ENCODE data around the gene LDHAL6A. TPM values are rescaled to one million over a fixed set of nuclear protein-coding genes. Genes with fewer than 3 reads are reported as not detected.

The LDHAL6A gene
- total and polyA plus RNA-seq, 7 donors, result 0.04 TPM; not detected in 6

GRCh38 chr11:18479063-18479462 lies 23.4 kb downstream of the LDHAL6A start:
- H3K27ac ChIP-seq, result no peak overlapping the region
- no peak for TF ChIP-seq EP300 (IDR thresholded peaks at IDR 0.05)
- no peak for TF ChIP-seq POLR2A (IDR thresholded peaks at IDR 0.05)
- TF ChIP-seq, protein P1, sequence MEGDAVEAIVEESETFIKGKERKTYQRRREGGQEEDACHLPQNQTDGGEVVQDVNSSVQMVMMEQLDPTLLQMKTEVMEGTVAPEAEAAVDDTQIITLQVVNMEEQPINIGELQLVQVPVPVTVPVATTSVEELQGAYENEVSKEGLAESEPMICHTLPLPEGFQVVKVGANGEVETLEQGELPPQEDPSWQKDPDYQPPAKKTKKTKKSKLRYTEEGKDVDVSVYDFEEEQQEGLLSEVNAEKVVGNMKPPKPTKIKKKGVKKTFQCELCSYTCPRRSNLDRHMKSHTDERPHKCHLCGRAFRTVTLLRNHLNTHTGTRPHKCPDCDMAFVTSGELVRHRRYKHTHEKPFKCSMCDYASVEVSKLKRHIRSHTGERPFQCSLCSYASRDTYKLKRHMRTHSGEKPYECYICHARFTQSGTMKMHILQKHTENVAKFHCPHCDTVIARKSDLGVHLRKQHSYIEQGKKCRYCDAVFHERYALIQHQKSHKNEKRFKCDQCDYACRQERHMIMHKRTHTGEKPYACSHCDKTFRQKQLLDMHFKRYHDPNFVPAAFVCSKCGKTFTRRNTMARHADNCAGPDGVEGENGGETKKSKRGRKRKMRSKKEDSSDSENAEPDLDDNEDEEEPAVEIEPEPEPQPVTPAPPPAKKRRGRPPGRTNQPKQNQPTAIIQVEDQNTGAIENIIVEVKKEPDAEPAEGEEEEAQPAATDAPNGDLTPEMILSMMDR (IDR thresholded peaks at IDR 0.05), result no peak
- TF ChIP-seq POLR2AphosphoS5 (IDR thresholded peaks at IDR 0.05), result no peak
- no peak for DNase-seq
- peaks cover 17 to 90% (median 54%) of the 10 kb centered on the region in 4 donors for H3K36me3 ChIP-seq
- WGBS, 2 donors, result 97% methylated on average over 4 of the region's 4 CpGs
- H3K27me3 ChIP-seq, result no peaks in the 10 kb centered on the region
- no peak overlapping the region for H3K4me3 ChIP-seq
- intact Hi-C loops (cut with DNase I), result no loop called here
- no peaks in the 10 kb centered on the region for H3K4me1 ChIP-seq
- no peaks in the 10 kb centered on the region for H3K9me3 ChIP-seq

DNA sequence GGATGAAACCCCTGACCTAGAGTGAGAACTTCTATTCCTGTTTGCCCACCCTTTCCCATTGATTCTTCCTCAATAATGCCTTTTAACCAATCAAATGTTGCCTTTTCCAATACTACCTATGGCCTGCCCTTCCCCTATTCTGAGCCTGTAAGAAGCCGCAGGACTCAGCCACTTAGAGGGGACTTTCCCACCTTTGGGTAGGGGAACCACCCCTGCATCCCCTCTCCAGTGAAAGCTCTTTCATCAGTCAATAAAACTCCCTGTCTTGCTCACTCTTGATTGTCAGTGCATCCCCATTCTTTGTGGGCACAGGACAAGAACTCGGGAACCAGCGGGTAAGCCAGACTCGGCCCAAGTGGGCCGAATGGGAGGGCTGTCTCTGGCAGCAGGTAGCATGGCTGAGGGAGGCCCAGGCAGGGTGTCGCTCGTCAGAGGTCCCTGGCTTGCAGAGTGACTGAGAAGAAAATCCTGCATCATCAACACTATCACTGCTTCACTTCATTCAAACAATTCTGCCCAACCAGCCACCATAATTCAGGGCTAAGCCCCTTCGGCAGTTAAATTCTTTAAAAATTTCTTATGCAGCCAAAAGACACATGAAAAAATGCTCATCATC lies 30.4 kb downstream of the LDHAL6A start:
- WGBS, 2 donors, result 89 to 93% methylated on average over 8 of the region's 8 CpGs
- Histone ChIP-seq H3K27ac (no peak overlapping the region), H3K27me3 (no peaks in the 10 kb centered on the region), H3K9me3 (no peaks in the 10 kb centered on the region), H3K4me1 (no peaks in the 10 kb centered on the region), H3K4me3 (no peak overlapping the region), H3K36me3 (peaks cover 7 to 73% (median 30%) of the 10 kb centered on the region in 4 donors)
- TF ChIP-seq EP300 (IDR thresholded peaks at IDR 0.05) (no peak), POLR2AphosphoS5 (IDR thresholded peaks at IDR 0.05) (no peak), POLR2A (IDR thresholded peaks at IDR 0.05) (no peak)
- TF ChIP-seq, protein P1 (IDR thresholded peaks at IDR 0.05), result no peak
- no peak for DNase-seq
- intact Hi-C loops (cut with DNase I), result no loop called here

DNA sequence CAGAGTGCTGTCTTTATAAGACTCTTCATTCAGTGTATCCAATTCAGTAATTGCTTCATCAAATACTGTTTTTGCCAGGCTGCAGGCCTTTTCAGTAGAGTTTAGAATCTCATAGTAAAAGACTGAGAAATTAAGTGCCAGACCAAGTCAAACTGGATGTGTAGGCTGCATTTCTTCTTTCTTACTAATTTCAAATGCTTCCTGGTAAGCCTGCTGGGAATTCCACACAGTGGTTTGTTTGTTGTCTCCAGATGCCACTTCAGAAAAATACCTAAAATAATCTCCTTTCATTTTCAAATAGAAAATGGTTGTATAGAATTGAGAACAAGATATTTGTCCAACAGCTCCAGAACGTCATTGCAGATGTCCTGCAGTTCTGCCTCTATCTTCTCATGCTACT lies 34.7 kb downstream of the LDHAL6A start:
- intact Hi-C loops (cut with DNase I), result no loop called here
- no peak for DNase-seq
- WGBS, 2 donors, result 83 to 88% methylated on average over 1 of the region's 1 CpG
- H3K27me3 ChIP-seq, result no peaks in the 10 kb centered on the region
- no peak overlapping the region for H3K4me3 ChIP-seq
- no peaks in the 10 kb centered on the region for H3K4me1 ChIP-seq
- no peak overlapping the region for H3K27ac ChIP-seq
- H3K36me3 ChIP-seq, result peaks cover 3 to 70% (median 11%) of the 10 kb centered on the region in 4 donors
- no peaks in the 10 kb centered on the region for H3K9me3 ChIP-seq
- TF ChIP-seq, protein P1 (IDR thresholded peaks at IDR 0.05), result no peak
- TF ChIP-seq EP300 (IDR thresholded peaks at IDR 0.05) (no peak), POLR2AphosphoS5 (IDR thresholded peaks at IDR 0.05) (no peak), POLR2A (IDR thresholded peaks at IDR 0.05) (no peak)

GRCh38 chr11:18490736-18491485 lies 35.3 kb downstream of the LDHAL6A start:
- WGBS, 2 donors, result 88 to 89% methylated on average over 15 of the region's 15 CpGs
- Histone ChIP-seq H3K4me3 (no peak overlapping the region), H3K27ac (no peak overlapping the region), H3K4me1 (no peaks in the 10 kb centered on the region), H3K36me3 (peaks cover 3 to 65% (median 11%) of the 10 kb centered on the region in 4 donors), H3K9me3 (no peaks in the 10 kb centered on the region), H3K27me3 (no peaks in the 10 kb centered on the region)
- intact Hi-C loops (cut with DNase I), result no loop called here
- DNase-seq, result no peak
- TF ChIP-seq POLR2AphosphoS5 (IDR thresholded peaks at IDR 0.05) (no peak), EP300 (IDR thresholded peaks at IDR 0.05) (no peak), POLR2A (IDR thresholded peaks at IDR 0.05) (no peak)
- TF ChIP-seq, protein P1 (IDR thresholded peaks at IDR 0.05), result no peak

Data from sigmoid colon (tissue), 7 donors.